Erythroblast (primary cell): ENCODE measurements around the gene ADGRF4.

Experiments
- GATA1 ChIP-seq: IDR thresholded peaks from 2 replicates; pipeline ENCODE4 v1.6.1; 2011; ENCODE audit warnings: low read depth, mild to moderate bottlenecking, control low read depth, low read length, moderate library complexity
- POLR2A ChIP-seq: IDR thresholded peaks from 2 replicates; pipeline ENCODE4 v1.6.1; 2011; ENCODE audit warnings: mild to moderate bottlenecking, low read length

- TF ChIP-seq POLR2A (no peak), GATA1 (no peak)
Observed at GRCh38 chr6:47715782-47716181, 17.4 kb downstream of the ADGRF4 start.
